ENCODE data around the gene UNC5B.

GRCh38 chr10:71210542-71210871 is 1.9 kb upstream of the UNC5B start:
- TF ChIP-seq HMGXB4 (CRISPR knock-in tag; IDR thresholded peaks at IDR 0.05) (no peak), CTCF (IDR thresholded peaks at IDR 0.05) (no peak), SP1 (CRISPR knock-in tag; conservative IDR thresholded peaks at IDR 0.05) (no peak)

All from WTC11 (cell line).